A673 (cell line): ENCODE results near the gene KPNA4. TPM values are rescaled to one million over a fixed set of nuclear protein-coding genes. Genes with fewer than 3 reads are reported as not detected.
"Not testable (repeated sequence)": the region's sequence is repeated elsewhere in the genome, so short reads cannot be mapped to it uniquely, and the experiment has no call there.

Experiments
- BruUV-seq: library from RNA; stranded (reverse); fragments of 400-500 nt; replicated peaks from 2 replicates; lab custom pipeline; 2021; lab: Mats Ljungman, UMichigan
- CTCF ChIA-PET: fragments of 300-600 bp; sonication (Branson Sonifier 250); formaldehyde crosslinking; loops from one replicate; lab custom pipeline; 2022; ENCODE audit warnings: antibody characterized with exemption; lab: Charles Lee
- POLR2A ChIA-PET: fragments of 300-600 bp; sonication (Branson Sonifier 250); formaldehyde crosslinking; loops from one replicate; lab custom pipeline; 2022; ENCODE audit warnings: antibody characterized with exemption; ENCODE audit not compliant: low non-redundant PET; lab: Charles Lee
- DNase-seq: peaks from one replicate; pipeline ENCODE4 v3.0.0-alpha.2; 2015; ENCODE audit warnings: low spot score
- H3K27ac ChIP-seq: fragments of 200-600 bp; sonication (generic); 2 replicates; pipeline ENCODE4 v1.5.1; 2016; ENCODE audit warnings: mixed run types, low read depth, mild to moderate bottlenecking, mixed read lengths, antibody characterized with exemption, low read length; ENCODE audit not compliant: poor library complexity, severe bottlenecking
- H3K27me3 ChIP-seq: fragments of 200-600 bp; sonication (generic); replicated peaks from 2 replicates; pipeline ENCODE4 v1.6.1; 2017; ENCODE audit warnings: mixed run types, low read depth, mild to moderate bottlenecking, mixed read lengths, antibody characterized with exemption, low read length; ENCODE audit not compliant: insufficient read depth, poor library complexity
- H3K36me3 ChIP-seq: fragments of 200-600 bp; sonication (generic); 2 replicates; pipeline ENCODE4 v1.6.1; 2016; ENCODE audit warnings: mixed run types, mild to moderate bottlenecking, mixed read lengths, antibody characterized with exemption, low read length; ENCODE audit not compliant: insufficient read depth, poor library complexity, severe bottlenecking
- H3K4me1 ChIP-seq: fragments of 200-600 bp; sonication (generic); 2 replicates; pipeline ENCODE4 v1.6.1; 2017; ENCODE audit warnings: mixed run types, mild to moderate bottlenecking, mixed read lengths, antibody characterized with exemption, low read length; ENCODE audit not compliant: insufficient read depth, poor library complexity, severe bottlenecking
- H3K4me3 ChIP-seq: fragments of 200-600 bp; sonication (generic); 2 replicates; pipeline ENCODE4 v1.5.1; 2016; ENCODE audit warnings: low read depth, mixed run types, mild to moderate bottlenecking, mixed read lengths, low read length; ENCODE audit not compliant: poor library complexity, severe bottlenecking
- H3K9me3 ChIP-seq: fragments of 200-600 bp; sonication (generic); 2 replicates; pipeline ENCODE4 v1.6.1; 2016; ENCODE audit warnings: mixed run types, low read depth, mild to moderate bottlenecking, mixed read lengths, antibody characterized with exemption, low read length; ENCODE audit not compliant: poor library complexity, severe bottlenecking
- EZH2 ChIP-seq: fragments of 200-600 bp; sonication (generic); IDR thresholded peaks from 2 replicates; pipeline ENCODE4 v1.6.1; 2017; ENCODE audit warnings: borderline replicate concordance, low read depth, mild to moderate bottlenecking, mixed read lengths, antibody characterized with exemption, low read length; ENCODE audit not compliant: poor library complexity, severe bottlenecking
- intact Hi-C: fragments of 100-400 bp; cut with micrococcal nuclease; formaldehyde crosslinking; loops from one replicate; pipeline ENCODE4 v1.10.0; 2022; ENCODE audit not compliant: unreplicated experiment
- total RNA-seq: library from RNA; stranded (reverse); gene quantifications from 2 replicates; pipeline ENCODE4 v1.2.3, GENCODE V29; 2021
- TF ChIP-seq, protein P1 (sequence below): fragments of 300-800, 200-600 bp; sonication (generic); conservative IDR thresholded peaks from 2 replicates; pipeline ENCODE4 v1.5.1; 2017; ENCODE audit warnings: low read depth, mild to moderate bottlenecking, antibody characterized with exemption, low read length, moderate library complexity, mixed read lengths

KPNA4 gene
- total RNA-seq, 1 experiment from 2014 or later = 88.5 TPM

DNA sequence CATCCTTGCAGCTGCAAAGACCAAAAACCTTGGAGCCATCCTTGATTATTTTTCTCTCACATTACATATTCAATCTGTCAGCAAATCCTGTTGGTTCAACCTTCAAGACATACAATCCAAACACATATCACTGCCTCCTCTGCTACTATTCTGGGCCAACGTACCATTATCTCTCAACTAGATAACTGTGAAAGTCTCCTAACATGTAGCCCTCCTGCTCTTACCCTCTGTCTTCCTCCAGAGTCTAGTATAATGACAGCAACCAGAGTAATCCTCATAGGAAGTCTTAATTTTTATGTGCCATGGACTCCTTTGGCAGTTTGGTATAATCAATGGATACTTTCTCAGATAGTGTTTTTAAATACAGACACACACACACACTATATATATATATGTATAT lies 27.6 kb downstream of the KPNA4 start:
- POLR2A ChIA-PET = no interaction called here
- no TSS peak for BruUV-seq
- no peak overlapping the region for H3K27ac ChIP-seq
- H3K36me3 ChIP-seq = peaks cover 13% of the 10 kb centered on the region
- H3K4me3 ChIP-seq = no peak overlapping the region
- H3K9me3 ChIP-seq = no peaks in the 10 kb centered on the region
- intact Hi-C loops = no loop called here
- CTCF ChIA-PET = no interaction called here
- H3K27me3 ChIP-seq = no peaks in the 10 kb centered on the region
- H3K4me1 ChIP-seq = peaks cover 9% of the 10 kb centered on the region
- DNase-seq = no peak
- TF ChIP-seq, protein P1, sequence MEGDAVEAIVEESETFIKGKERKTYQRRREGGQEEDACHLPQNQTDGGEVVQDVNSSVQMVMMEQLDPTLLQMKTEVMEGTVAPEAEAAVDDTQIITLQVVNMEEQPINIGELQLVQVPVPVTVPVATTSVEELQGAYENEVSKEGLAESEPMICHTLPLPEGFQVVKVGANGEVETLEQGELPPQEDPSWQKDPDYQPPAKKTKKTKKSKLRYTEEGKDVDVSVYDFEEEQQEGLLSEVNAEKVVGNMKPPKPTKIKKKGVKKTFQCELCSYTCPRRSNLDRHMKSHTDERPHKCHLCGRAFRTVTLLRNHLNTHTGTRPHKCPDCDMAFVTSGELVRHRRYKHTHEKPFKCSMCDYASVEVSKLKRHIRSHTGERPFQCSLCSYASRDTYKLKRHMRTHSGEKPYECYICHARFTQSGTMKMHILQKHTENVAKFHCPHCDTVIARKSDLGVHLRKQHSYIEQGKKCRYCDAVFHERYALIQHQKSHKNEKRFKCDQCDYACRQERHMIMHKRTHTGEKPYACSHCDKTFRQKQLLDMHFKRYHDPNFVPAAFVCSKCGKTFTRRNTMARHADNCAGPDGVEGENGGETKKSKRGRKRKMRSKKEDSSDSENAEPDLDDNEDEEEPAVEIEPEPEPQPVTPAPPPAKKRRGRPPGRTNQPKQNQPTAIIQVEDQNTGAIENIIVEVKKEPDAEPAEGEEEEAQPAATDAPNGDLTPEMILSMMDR = no peak
- TF ChIP-seq EZH2 = no peak

DNA sequence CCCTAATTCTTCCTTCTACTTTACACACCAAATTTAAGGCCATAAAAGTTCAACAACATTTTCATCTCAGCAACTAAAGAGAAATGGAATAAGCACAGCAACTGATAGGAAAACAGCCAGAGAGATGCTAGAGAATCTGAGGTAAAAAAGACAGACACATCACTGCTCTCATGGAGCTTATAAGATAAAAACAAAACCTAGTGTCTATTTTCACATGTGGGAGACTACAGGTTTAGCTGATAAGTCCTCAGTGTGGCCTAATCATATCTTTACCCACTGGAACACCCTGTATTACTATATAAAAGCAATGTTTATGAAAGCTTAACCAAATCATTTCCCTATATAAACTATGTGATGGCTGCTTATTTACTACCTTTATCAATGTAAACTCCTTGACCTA lies 33.0 kb downstream of the KPNA4 start:
- peaks cover 55% of the 10 kb centered on the region for H3K36me3 ChIP-seq
- no peaks in the 10 kb centered on the region for H3K4me1 ChIP-seq
- no peaks in the 10 kb centered on the region for H3K9me3 ChIP-seq
- no TSS peak for BruUV-seq
- POLR2A ChIA-PET = no interaction called here
- no peak for DNase-seq
- CTCF ChIA-PET = no interaction called here
- intact Hi-C loops = no loop called here
- TF ChIP-seq, protein P1 = no peak
- TF ChIP-seq EZH2 = no peak
- H3K4me3 ChIP-seq = no peak overlapping the region
- H3K27me3 ChIP-seq = no peaks in the 10 kb centered on the region
- H3K27ac ChIP-seq = no peak overlapping the region

DNA sequence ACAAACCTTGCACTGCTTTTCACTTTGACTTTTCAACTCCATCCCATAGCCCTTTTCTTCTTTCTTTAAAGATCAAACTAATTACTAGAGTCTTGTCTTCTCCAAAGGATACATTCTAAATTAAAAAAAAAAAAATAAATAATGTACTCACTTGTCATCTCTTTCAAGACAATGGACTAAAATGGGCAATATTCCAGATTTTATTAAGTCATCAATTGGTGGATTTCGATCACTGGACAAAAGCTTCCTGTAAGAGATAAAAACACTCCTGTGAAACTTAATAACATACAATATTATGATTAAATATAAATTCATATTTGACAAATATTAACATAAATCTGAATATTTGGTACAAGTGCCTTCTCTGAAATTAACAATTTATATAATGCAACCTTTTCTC lies 34.1 kb downstream of the KPNA4 start:
- H3K9me3 ChIP-seq = no peaks in the 10 kb centered on the region
- no peaks in the 10 kb centered on the region for H3K4me1 ChIP-seq
- ChIA-PET POLR2A (no interaction called here), CTCF (interaction anchor here (0.5 kb wide), 1 partner anchor 34 kb away, joined by 3 read pairs; the partner anchor contains the start of gene KPNA4)
- H3K27me3 ChIP-seq = no peaks in the 10 kb centered on the region
- no peak for DNase-seq
- BruUV-seq = no TSS peak
- H3K27ac ChIP-seq = no peak overlapping the region
- intact Hi-C loops = no loop called here
- H3K4me3 ChIP-seq = no peak overlapping the region
- no peak for TF ChIP-seq EZH2
- TF ChIP-seq, protein P1 = no peak
- H3K36me3 ChIP-seq = peaks cover 66% of the 10 kb centered on the region

DNA sequence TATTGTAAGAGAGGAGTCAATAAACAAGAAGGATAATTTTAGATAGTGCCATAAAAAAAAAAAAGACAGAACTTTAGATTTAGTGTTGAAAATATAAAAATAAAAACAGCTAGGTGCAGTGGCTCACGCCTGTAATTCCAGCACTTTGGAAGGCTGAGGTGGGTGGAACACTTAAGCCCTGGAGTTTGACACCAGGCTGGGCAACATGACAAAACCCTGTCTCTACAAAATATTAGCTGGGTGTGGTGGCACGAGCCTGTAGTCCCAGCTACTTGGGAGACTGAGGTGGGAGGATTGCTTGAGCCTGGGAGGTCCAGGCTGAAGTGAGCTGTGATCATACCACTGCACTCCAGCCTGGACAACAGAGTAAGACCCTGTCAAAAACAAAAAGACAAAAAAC lies 49.0 kb downstream of the KPNA4 start:
- peaks cover 60% of the 10 kb centered on the region for H3K36me3 ChIP-seq
- BruUV-seq, H3K9me3 ChIP-seq, intact Hi-C loops, H3K27me3 ChIP-seq, H3K27ac ChIP-seq, H3K4me3 ChIP-seq, H3K4me1 ChIP-seq, POLR2A ChIA-PET, CTCF ChIA-PET, DNase-seq: not testable (repeated sequence)
